OCI-LY3 (cell line): ENCODE measurements around the gene CCDC28A.

ENCODE experiments used
- H2AFZ ChIP-seq: fragments of 200-600, 300-600 bp; shearing (Covaris generic); 2 replicates; pipeline ENCODE4 v1.6.0; 2014; ENCODE audit warnings: antibody characterized with exemption, low read depth, low read length
- H3K27ac ChIP-seq: fragments of 200-600, 300-600 bp; sonication (generic); 2 replicates; pipeline ENCODE4 v1.5.1; 2014; ENCODE audit warnings: mild to moderate bottlenecking, low read length, moderate library complexity, mixed read lengths
- H3K27me3 ChIP-seq: fragments of 200-600, 300-600 bp; sonication (generic); 2 replicates; pipeline ENCODE4 v1.6.1; 2014; ENCODE audit warnings: low read depth, low read length, mixed read lengths
- H3K36me3 ChIP-seq: fragments of 200-600, 300-600 bp; sonication (generic); replicated peaks from 2 replicates; pipeline ENCODE3; 2014; ENCODE audit warnings: low read depth, low read length, mixed read lengths
- H3K4me1 ChIP-seq: fragments of 300-600, 200-600 bp; sonication (generic); 2 replicates; pipeline ENCODE4 v1.6.1; 2014; ENCODE audit warnings: low read length, mixed read lengths
- H3K4me2 ChIP-seq: fragments of 200-600, 300-600 bp; sonication (generic); 2 replicates; pipeline ENCODE4 v1.6.1; 2014; ENCODE audit warnings: low read length, mixed read lengths
- H3K4me3 ChIP-seq: fragments of 300-600, 200-600 bp; sonication (generic); 2 replicates; pipeline ENCODE4 v1.5.1; 2014; ENCODE audit warnings: antibody characterized with exemption, mild to moderate bottlenecking, low read length, moderate library complexity
- H3K79me2 ChIP-seq: fragments of 300-600, 200-600 bp; shearing (Covaris generic); 2 replicates; pipeline ENCODE4 v1.6.1; 2014; ENCODE audit warnings: mild to moderate bottlenecking, low read length, mixed read lengths
- H3K9ac ChIP-seq: fragments of 300-600, 200-600 bp; shearing (Covaris generic); 2 replicates; pipeline ENCODE4 v1.6.0; 2014; ENCODE audit warnings: mild to moderate bottlenecking, low read length, moderate library complexity
- H3K9me3 ChIP-seq: fragments of 200-600, 300-600 bp; shearing (Covaris generic); 2 replicates; pipeline ENCODE4 v1.6.1; 2014; ENCODE audit warnings: low read length, mixed read lengths; ENCODE audit not compliant: insufficient read depth
- H4K20me1 ChIP-seq: fragments of 200-600, 300-600 bp; sonication (generic); 2 replicates; pipeline ENCODE4 v1.6.1; 2016; ENCODE audit warnings: low read length, mixed read lengths; ENCODE audit not compliant: insufficient read depth
- EZH2phosphoT487 ChIP-seq: fragments of 200-600 bp; shearing (Covaris generic); IDR thresholded peaks from 2 replicates; pipeline ENCODE4 v1.6.1; 2018; ENCODE audit warnings: antibody characterized with exemption, mixed run types, low read depth
- TF ChIP-seq, protein P1 (sequence below): fragments of 200-600, 300-600 bp; sonication (generic); IDR thresholded peaks from 2 replicates; pipeline ENCODE4 v1.5.1; 2014; ENCODE audit warnings: antibody characterized with exemption, low read length, low read depth

The CCDC28A gene

DNA sequence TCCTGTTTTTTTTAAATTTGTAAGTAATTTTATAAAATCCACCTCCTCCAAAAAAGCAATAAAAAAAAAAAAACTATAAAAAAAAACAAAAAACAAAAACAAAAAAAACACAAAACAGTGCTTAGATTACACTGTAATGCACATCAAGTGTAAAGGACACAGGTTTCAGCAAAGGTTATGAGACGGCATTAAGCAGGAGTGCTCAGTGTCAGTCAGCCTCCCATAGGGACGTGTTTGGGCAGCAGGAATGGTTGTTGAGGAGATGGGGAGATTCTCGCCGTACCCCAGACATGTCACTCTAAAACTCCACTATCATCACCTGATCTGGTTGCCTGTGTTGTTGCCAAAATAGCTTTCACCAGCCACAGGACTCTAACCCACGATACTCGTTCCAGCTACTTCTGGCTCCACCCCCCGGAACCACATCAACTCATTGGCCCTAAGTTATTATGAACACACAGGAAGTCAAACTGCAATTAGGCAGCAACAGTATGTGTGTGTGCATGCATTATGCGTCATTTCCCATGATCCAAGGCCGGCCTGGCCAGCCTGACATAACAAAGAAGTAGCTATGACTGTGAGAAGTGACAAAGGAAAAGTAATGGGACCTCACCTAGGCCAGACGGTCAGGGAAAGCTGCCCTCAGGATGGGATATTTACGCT, 51.0 kb downstream of the CCDC28A start:
- no peaks in the 10 kb centered on the region for H3K79me2 ChIP-seq
- no peaks in the 10 kb centered on the region for H3K4me1 ChIP-seq
- H3K27ac ChIP-seq = no peak overlapping the region
- H3K9me3 ChIP-seq = no peaks in the 10 kb centered on the region
- no peak overlapping the region for H3K9ac ChIP-seq
- no peak overlapping the region for H3K4me2 ChIP-seq
- no peaks in the 10 kb centered on the region for H3K27me3 ChIP-seq
- TF ChIP-seq EZH2phosphoT487 = no peak
- TF ChIP-seq, protein P1, sequence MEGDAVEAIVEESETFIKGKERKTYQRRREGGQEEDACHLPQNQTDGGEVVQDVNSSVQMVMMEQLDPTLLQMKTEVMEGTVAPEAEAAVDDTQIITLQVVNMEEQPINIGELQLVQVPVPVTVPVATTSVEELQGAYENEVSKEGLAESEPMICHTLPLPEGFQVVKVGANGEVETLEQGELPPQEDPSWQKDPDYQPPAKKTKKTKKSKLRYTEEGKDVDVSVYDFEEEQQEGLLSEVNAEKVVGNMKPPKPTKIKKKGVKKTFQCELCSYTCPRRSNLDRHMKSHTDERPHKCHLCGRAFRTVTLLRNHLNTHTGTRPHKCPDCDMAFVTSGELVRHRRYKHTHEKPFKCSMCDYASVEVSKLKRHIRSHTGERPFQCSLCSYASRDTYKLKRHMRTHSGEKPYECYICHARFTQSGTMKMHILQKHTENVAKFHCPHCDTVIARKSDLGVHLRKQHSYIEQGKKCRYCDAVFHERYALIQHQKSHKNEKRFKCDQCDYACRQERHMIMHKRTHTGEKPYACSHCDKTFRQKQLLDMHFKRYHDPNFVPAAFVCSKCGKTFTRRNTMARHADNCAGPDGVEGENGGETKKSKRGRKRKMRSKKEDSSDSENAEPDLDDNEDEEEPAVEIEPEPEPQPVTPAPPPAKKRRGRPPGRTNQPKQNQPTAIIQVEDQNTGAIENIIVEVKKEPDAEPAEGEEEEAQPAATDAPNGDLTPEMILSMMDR = no peak
- no peaks in the 10 kb centered on the region for H4K20me1 ChIP-seq
- H2AFZ ChIP-seq = no peak overlapping the region
- H3K36me3 ChIP-seq = no peaks in the 10 kb centered on the region
- H3K4me3 ChIP-seq = no peak overlapping the region

DNA sequence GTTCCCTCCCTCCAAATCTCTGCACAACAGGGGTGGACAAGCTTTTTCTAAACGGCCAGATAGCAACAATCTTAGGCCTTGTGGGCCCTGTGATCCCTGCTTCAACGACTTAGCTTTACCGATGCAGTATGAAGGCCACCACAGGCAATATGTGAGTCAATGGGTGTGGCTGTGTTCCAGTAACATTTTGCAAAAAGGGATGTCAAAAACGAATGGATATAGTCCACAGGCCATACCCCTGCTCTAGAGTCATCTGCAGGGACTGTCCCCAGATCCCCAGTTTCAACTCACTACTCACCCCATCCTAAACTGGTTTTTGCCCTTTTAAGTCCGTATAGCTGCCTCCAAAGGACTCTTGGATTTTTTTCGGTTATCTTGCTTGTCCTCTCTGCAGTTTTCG, 56.7 kb downstream of the CCDC28A start:
- no peak overlapping the region for H3K27ac ChIP-seq
- no peak overlapping the region for H3K4me2 ChIP-seq
- no peak overlapping the region for H2AFZ ChIP-seq
- no peak for TF ChIP-seq EZH2phosphoT487
- TF ChIP-seq, protein P1 = no peak
- H3K27me3 ChIP-seq = no peaks in the 10 kb centered on the region
- H4K20me1 ChIP-seq = no peaks in the 10 kb centered on the region
- H3K9ac ChIP-seq = no peak overlapping the region
- no peaks in the 10 kb centered on the region for H3K9me3 ChIP-seq
- H3K4me1 ChIP-seq = no peaks in the 10 kb centered on the region
- no peak overlapping the region for H3K4me3 ChIP-seq
- H3K79me2 ChIP-seq = no peaks in the 10 kb centered on the region
- H3K36me3 ChIP-seq = no peaks in the 10 kb centered on the region

DNA sequence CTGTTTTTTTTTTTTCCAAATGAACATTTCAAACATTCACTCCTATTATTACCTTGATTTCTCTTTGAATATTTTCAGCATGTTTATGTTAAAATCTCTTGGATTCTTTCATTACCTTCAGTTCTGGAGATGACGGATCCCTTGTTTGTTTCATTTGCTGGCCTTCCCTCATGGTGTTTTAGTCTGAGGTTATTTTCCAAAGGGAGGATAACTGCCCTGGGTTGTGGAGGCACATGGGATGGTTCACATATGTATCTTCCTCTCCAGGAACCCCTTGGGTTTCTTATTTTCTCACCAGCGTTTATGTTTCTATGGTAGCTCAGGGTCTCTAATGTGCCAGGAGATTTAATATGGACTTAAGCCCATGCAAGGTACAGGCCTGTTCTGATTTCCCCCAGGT, 58.6 kb downstream of the CCDC28A start:
- no peaks in the 10 kb centered on the region for H4K20me1 ChIP-seq
- H3K9ac ChIP-seq = no peak overlapping the region
- TF ChIP-seq, protein P1 = no peak
- TF ChIP-seq EZH2phosphoT487 = no peak
- H3K36me3 ChIP-seq = no peaks in the 10 kb centered on the region
- H3K4me1 ChIP-seq = no peaks in the 10 kb centered on the region
- no peak overlapping the region for H3K4me2 ChIP-seq
- no peak overlapping the region for H3K4me3 ChIP-seq
- no peak overlapping the region for H2AFZ ChIP-seq
- H3K27ac ChIP-seq = no peak overlapping the region
- H3K9me3 ChIP-seq = no peaks in the 10 kb centered on the region
- H3K79me2 ChIP-seq = no peaks in the 10 kb centered on the region
- no peaks in the 10 kb centered on the region for H3K27me3 ChIP-seq

DNA sequence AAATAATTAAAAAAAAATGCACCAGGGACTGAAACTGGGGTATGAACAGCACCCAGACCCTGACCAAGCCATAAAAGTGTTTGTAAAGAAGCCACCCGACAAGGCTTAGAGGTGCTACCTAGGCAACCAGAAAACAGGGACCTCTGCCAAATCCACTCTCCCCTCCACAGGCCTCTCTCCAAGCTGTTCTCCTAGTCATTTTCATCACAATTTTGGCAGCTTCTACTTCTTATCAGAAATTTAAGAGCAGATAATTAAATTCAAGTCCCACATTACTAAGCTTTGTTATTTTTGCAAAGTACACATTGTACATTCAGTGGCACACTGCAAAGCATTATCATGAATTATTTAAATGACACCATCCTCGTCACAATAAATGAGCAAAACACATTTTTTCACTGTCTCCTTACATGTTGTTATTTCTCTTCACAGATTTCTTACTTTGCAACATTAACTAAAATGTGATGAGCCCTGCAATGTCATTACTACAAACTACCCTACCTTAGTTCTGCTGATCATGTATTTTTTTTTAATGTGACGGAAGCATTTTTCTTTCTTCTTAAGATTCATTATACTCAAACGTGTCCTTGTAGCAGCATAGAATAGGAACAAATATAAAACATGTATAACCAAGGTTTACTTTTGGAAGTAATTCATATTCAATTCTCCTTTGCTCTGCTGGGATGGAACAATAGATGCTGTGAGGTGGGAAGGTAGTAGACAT, 60.4 kb downstream of the CCDC28A start:
- no peak for TF ChIP-seq EZH2phosphoT487
- TF ChIP-seq, protein P1 = no peak

More for the DNA sequence above, 60.4 kb downstream of the CCDC28A start:
- Histone ChIP-seq H3K36me3 (no peaks in the 10 kb centered on the region), H3K79me2 (no peaks in the 10 kb centered on the region), H3K27me3 (no peaks in the 10 kb centered on the region), H3K4me2 (no peak overlapping the region), H3K4me1 (no peaks in the 10 kb centered on the region), H3K9me3 (no peaks in the 10 kb centered on the region), H3K27ac (no peak overlapping the region), H2AFZ (no peak overlapping the region), H3K9ac (no peak overlapping the region), H3K4me3 (no peak overlapping the region), H4K20me1 (no peaks in the 10 kb centered on the region)
